ENCODE data around the gene TOM1L2. TPM values are rescaled to one million over a fixed set of nuclear protein-coding genes. Genes with fewer than 3 reads are reported as not detected.

The TOM1L2 gene
- total RNA-seq, 1 donor = 34.1 TPM

DNA sequence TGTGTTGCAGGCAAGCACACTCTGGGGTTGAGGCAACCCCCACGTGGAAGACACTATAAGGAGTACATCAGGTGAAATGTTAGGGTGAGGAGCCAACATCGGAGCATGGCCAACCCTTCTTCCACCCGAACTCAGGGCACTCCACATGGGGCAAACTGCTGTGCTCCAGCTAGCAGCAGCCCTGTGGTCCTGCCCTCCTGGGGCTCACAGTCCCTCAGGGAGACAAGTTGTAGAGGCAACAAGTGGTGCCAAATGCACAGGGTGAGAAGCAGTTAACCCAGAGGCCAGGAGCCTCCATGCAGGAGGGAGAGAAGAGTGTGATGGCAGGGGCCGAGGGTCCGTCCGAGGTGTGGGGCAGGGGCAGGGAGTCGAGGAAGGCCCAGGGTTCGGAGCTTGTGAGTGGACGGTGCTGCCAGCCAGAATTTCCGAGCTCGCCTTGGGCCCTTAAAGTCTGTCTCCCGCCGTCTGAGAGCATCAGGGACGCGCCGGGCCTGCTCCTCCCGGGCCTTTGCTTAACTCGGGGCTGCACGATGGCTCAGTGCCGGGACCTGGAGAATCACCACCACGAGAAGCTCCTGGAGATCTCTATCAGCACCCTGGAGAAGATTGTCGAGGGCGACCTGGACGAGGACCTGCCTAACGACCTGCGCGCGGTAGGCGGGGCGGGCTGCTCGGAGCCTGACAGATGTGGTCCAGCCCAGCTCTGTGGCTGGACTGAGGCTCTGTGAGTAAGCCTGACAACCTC is 34.5 kb upstream of the TOM1L2 start:
- no peak overlapping the region for H3K4me3 ChIP-seq (ENCODE audit: low read depth, low read length)
- TF ChIP-seq, protein P1, sequence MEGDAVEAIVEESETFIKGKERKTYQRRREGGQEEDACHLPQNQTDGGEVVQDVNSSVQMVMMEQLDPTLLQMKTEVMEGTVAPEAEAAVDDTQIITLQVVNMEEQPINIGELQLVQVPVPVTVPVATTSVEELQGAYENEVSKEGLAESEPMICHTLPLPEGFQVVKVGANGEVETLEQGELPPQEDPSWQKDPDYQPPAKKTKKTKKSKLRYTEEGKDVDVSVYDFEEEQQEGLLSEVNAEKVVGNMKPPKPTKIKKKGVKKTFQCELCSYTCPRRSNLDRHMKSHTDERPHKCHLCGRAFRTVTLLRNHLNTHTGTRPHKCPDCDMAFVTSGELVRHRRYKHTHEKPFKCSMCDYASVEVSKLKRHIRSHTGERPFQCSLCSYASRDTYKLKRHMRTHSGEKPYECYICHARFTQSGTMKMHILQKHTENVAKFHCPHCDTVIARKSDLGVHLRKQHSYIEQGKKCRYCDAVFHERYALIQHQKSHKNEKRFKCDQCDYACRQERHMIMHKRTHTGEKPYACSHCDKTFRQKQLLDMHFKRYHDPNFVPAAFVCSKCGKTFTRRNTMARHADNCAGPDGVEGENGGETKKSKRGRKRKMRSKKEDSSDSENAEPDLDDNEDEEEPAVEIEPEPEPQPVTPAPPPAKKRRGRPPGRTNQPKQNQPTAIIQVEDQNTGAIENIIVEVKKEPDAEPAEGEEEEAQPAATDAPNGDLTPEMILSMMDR (IDR thresholded peaks at IDR 0.05; ENCODE audit: insufficient read depth, low read depth, low read length) = no peak
- DNase-seq (ENCODE audit: low read depth) = no peak

DNA sequence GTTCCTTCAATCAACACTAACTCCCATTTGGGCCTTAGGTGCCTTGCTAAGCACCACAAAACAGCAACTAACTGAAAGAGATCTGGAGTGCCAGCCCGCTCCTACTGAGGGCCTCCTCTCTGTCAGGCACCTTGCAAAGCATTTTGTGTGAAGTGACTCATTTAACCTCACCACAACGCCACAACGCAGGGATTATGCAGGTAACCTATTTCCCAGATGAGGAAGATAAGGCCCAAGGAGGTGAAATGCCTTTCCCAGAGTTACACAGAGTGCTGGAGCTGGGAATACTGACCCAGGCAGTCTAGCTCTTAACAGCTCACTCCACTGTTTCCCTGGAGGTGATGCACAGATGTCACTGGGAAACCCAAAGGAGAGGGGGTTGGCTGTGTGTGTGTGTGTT is 33.3 kb upstream of the TOM1L2 start:
- TF ChIP-seq, protein P1 (IDR thresholded peaks at IDR 0.05; ENCODE audit: insufficient read depth, low read depth, low read length) = no peak
- no peak for DNase-seq (ENCODE audit: low read depth)
- no peak overlapping the region for H3K4me3 ChIP-seq (ENCODE audit: low read depth, low read length)

DNA sequence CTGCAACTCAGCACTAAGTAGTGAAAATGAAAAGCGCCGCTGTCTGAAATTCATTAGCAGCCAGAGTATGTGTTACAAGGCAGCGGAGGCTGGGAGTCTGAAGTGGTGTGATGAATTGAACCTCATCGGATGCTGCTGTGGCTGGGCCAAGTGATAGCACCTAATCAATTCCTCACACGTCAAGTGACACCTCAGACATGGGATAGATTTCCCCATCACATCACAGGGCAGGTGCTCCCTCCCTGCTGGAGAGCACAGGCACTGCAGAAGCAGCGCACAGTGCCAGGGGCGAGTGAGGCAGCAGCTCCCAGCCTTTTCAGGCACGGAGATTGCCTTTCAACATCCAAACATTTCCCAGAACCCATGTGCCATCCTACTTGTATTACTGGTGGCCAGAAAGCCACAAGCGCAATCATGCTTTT is 32.7 kb upstream of the TOM1L2 start:
- TF ChIP-seq, protein P1 (IDR thresholded peaks at IDR 0.05; ENCODE audit: insufficient read depth, low read depth, low read length) = peak; percentile 20

DNA sequence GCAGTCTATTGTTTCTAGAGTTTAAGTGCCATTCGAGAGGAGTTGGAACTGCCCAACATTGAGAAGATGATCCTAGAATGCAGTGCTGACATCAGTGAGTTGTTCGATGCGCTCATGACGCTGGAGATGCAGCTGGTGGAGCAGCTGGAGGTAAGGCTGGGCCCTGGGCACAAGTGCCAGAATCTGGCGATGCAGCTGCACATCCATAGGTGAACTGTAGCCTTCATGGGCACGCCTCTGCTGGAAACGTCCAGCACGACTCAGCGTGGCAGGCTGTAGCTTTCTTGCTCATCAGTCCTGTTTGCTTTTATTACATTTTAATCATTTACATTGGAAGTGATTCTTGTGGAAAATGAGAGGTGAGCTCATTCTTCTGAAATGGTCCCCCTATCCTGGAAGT is 32.1 kb upstream of the TOM1L2 start:
- TF ChIP-seq, protein P1 (IDR thresholded peaks at IDR 0.05; ENCODE audit: insufficient read depth, low read depth, low read length) = no peak
- no peak overlapping the region for H3K4me3 ChIP-seq (ENCODE audit: low read depth, low read length)
- no peak for DNase-seq (ENCODE audit: low read depth)

More for the DNA sequence above, 32.7 kb upstream of the TOM1L2 start:
- no peak overlapping the region for H3K4me3 ChIP-seq (ENCODE audit: low read depth, low read length)
- no peak for DNase-seq (ENCODE audit: low read depth)

DNA sequence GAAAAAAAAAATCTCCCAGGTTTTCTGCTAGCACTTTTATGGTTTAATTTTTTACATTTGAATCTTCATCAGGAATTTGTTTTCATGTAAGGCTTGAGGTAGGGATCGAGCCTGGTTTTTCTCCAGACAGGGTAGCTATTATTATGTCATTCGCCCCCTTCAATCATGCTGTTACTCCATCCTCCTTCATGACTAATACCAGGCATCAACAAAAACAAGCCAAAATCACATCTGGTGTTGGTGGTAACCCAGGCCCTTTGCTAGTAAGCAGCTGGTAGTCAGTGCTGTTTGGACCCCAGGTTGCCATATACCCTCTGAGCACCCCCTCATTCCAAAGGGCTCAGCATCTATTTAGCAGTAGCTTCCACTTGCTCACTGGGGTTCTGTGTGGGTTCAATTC is 30.0 kb upstream of the TOM1L2 start:
- TF ChIP-seq, protein P1 (IDR thresholded peaks at IDR 0.05; ENCODE audit: insufficient read depth, low read depth, low read length) = no peak
- no peak overlapping the region for H3K4me3 ChIP-seq (ENCODE audit: low read depth, low read length)
- peak; percentile 41 for DNase-seq (ENCODE audit: low read depth)

DNA sequence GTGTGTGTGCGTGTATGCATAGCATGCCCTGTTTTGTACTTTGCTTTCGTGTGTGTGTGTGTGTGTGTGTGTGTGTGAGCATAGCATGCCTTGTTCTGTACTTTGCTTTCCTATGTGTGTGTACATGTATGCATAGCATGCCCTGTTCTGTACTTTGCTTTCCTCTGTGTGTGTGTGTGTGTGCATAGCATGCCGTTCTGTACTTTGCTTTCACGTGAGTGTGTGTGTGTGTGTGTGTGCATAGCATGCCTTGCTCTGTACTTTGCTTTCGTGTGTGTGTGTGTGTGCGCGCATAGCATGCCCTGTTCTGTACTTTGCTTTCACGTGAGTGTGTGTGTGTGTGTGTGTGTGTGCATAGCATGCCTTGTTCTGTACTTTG is 27.8 kb upstream of the TOM1L2 start:
- H3K4me3 ChIP-seq (ENCODE audit: low read depth, low read length) = no peak overlapping the region
- DNase-seq (ENCODE audit: low read depth) = no peak
- TF ChIP-seq, protein P1 (IDR thresholded peaks at IDR 0.05; ENCODE audit: insufficient read depth, low read depth, low read length) = no peak
